HG03060 (cell line): ENCODE data around the gene PRR11.
"Not testable (repeated sequence)": the region's sequence is repeated elsewhere in the genome, so short reads cannot be mapped to it uniquely, and the experiment has no call there.

Experiments
- ATAC-seq: cut with Tn5 transposase; IDR thresholded peaks from one replicate; pipeline ENCODE4 v1.9.1; 2021; ENCODE audit warnings: low read depth, moderate number of reproducible peaks; ENCODE audit not compliant: unreplicated experiment

PRR11 gene

GRCh38 chr17:59155439-59156177, at the start of gene PRR11:
PRR11 (plus strand) TSS chr17:59155746; CDS start chr17:59169753, 14,007 bp downstream.
- ATAC-seq, result peak; percentile 91

GRCh38 chr17:59105852-59106462, 49.6 kb upstream of the PRR11 start:
- peak; percentile 7 for ATAC-seq

GRCh38 chr17:59106463-59107305, 48.9 kb upstream of the PRR11 start, which contains the start of gene TRIM37:
TRIM37 (minus strand) TSS chr17:59106880; CDS start chr17:59106461, 419 bp downstream.
- peak; percentile 85 for ATAC-seq

GRCh38 chr17:59107306-59107670, 48.3 kb upstream of the PRR11 start:
- ATAC-seq, result no peak

GRCh38 chr17:59108400-59109102, 47.0 kb upstream of the PRR11 start:
- no peak for ATAC-seq

- no peak for ATAC-seq
Observed at GRCh38 chr17:59110973-59111372, 44.6 kb upstream of the PRR11 start.

GRCh38 chr17:59111539-59111938, 44.0 kb upstream of the PRR11 start:
- no peak for ATAC-seq

- no peak for ATAC-seq
Observed at GRCh38 chr17:59115474-59115873, 40.1 kb upstream of the PRR11 start.

GRCh38 chr17:59121901-59122480, 33.6 kb upstream of the PRR11 start:
- no peak for ATAC-seq

- ATAC-seq, result peak; percentile 47
Observed at GRCh38 chr17:59124665-59125064, 30.9 kb upstream of the PRR11 start.

DNA sequence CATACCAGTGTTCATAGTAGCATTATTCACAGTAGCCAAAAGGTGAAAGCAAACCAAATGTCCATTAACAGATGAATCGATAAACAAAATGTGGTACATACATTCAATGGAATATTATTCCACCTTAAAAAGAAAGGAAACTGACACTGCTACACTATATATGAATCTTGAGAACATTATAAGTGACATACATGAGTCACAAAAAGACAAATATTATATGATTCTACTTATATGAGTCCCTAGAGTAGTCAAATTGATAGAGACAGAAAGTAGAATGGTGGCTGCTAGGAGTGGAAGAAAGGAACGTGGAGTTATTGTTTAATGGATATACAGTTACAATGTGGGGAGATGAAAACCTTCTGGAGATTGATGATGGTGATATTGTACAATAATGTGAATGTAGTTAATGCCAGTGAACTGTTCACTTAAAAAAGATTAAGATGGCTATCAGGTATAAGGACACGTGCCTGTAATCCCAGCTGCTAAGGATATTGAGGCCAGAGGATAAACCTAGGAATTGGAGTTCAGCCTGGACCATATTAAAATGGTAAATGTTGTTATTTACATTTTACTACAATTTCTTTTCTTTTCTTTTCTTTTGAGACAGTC, 28.6 kb upstream of the PRR11 start:
- no peak for ATAC-seq

DNA sequence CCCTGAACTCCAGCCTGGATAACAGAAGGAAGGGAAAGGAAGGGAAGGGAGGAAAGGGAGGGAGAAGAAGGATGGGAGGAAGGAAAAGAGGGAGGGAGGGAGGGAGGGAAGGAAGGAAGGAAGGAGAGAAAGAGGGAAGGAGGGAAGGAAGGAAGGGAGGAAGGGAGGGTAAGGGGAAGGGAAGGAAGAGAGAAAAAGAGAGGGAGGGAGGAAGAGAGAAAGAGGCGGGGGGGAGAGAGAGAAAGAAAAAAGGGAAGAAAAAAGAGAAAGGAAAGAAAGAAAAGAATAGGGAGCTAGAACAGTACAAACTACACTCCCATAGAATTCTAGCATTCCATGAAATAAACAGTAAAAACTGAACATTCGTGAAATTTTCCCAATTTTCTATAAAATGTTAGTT, 25.7 kb upstream of the PRR11 start:
- no peak for ATAC-seq

DNA sequence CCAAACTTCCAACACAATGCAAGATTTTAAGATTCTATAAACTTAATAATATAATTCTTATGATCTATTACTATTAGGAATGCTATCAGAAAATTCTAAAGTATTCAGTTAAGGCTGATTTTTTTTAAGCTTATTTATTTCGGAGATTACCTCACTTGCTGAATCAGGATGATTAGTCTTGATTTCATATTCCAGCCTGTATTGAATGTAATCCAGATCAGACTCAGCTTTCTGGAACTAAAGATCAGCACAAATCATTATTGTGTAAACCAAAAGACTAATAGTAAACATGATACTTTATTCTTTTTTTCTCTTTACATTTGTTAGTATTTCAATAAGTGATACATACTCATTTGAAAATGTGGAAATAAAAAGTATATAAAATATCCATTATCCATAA, 24.4 kb upstream of the PRR11 start:
- ATAC-seq, result no peak

GRCh38 chr17:59138339-59138738, 17.2 kb upstream of the PRR11 start:
- not testable (repeated sequence) for ATAC-seq

DNA sequence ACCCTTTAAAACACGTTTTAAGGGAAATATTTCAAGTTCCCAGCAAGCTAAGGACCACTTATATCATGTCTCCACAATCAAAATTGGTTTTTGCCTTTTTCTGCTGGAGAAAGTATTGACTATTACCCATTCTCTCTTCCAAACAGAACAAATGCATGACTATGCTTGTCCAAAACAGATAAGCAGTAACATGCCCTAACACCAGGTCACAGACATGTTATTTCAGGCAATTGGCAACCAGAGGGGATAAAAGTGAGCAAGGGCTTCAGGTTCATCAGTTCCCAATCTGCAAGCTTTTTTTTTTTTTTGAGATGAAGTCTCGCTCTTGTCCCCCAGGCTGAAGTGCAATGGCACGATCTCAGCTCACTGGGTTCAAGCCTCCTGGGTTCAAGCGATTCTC, 15.6 kb upstream of the PRR11 start:
- ATAC-seq, result no peak

DNA sequence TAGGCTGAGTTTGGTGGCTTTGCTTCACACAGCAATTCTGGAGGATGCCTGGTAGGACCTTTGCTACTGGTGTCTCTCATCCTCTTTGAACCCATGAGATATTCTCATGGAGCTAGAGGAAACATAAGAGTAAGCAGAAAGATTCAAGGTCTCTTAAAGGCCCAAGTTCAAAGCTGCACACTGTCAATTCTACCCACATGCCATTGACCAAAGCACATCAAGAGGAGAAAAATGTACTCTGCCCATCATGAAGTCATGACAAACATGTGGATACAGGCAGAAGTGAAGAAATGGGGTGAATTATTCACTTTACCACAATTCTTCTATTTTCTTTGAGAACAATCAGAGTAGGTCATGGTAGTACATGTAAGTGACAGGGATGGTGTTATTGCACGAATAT, 13.7 kb upstream of the PRR11 start:
- ATAC-seq, result no peak

- ATAC-seq, result no peak
Observed at GRCh38 chr17:59145571-59146096, 9.9 kb upstream of the PRR11 start.

DNA sequence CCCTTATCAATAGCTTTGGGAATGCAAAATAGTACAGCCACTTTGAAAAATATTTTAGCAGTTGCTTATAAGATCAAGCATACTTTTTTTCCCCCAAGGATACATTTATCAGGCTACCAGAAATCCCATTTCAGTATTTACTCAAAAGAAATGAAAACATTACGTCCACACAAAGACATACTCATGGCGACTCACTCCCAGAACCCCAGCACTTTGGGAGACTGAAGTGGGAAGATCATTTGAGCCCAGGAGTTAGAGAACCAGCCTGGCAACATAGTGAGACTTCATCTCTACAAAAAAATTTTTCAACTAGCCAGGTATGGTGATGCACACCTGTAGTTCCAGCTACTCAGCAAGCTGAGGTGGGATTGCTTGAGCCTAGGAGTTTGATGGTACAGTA, 6.5 kb upstream of the PRR11 start:
- no peak for ATAC-seq

DNA sequence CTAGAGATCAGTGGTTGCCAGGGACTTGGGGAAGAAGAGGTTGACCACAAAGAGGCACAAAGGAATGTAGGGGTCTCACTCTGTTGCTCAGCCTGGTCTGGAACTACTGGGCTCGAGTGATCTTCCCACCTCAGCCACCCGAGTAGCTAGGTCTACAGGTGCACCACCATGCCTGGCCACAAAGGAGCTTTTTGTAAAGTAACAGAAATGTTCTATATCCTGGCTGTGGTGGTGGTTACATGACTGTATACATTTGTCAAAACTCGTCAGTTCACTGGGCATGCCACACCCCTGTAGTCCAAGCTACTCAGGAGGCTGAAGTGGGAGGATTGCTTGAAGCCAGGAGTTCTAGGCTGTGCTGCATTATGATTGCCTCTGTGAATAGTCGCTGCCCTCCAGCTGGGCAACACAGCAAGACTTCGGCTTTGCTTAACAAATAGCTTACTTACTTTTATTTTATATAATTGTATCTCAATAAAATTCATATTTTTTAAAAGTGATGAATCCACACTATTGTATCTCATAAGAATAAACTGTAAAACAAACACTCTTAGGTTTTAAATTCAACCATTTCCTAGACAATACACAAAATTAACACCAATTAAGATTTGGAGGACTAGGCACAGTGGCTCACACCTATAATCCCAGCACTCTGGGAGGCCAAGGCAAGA, 5.6 kb upstream of the PRR11 start:
- no peak for ATAC-seq
